MM.1S (cell line): ENCODE measurements around the gene BMPER.

ENCODE experiments used
- CTCF ChIP-seq: fragments of 300-600 bp; sonication (generic); IDR thresholded peaks from 2 replicates; pipeline ENCODE4 v1.5.1; 2016; ENCODE audit warnings: antibody characterized with exemption, low read length, mixed read lengths
- EZH2 ChIP-seq: fragments of 300-600 bp; sonication (generic); optimal IDR thresholded peaks from 2 replicates; pipeline ENCODE3; 2017; ENCODE audit warnings: low read depth, mild to moderate bottlenecking, antibody characterized with exemption, low read length, mixed read lengths

- TF ChIP-seq CTCF (no peak), EZH2 (no peak)
These were observed 130.9 kb downstream of the BMPER start for GRCh38 chr7:34036051-34036920.
